Omental fat pad (tissue), 4 donors: ENCODE results near the gene CSNK2A1. TPM values are rescaled to one million over a fixed set of nuclear protein-coding genes. Genes with fewer than 3 reads are reported as not detected.
"Not testable (repeated sequence)": the region's sequence is repeated elsewhere in the genome, so short reads cannot be mapped to it uniquely, and the experiment has no call there.

ENCODE experiments used
- ATAC-seq: fragments of 150-250 bp; one replicate; pipeline ENCODE4 v1.9.1; 2016; ENCODE audit warnings: mild to moderate bottlenecking, moderate library complexity; ENCODE audit not compliant: low FRiP score
- DNase-seq: peaks from one replicate; pipeline ENCODE4 v3.0.0-alpha.2; 2019; ENCODE audit warnings: low spot score
- CTCF ChIP-seq, 3 donors: fragments of 450-650 bp; IDR thresholded peaks; one replicate each; pipeline ENCODE4 v1.5.1; 2016 to 2017; ENCODE audit warnings: antibody characterized with exemption in 3 of 3, mild to moderate bottlenecking in 3 of 3, moderate library complexity in 2 of 3
- total RNA-seq, 4 donors: library from RNA; depleted of rRNA; stranded (reverse); fragments of >200 nt; gene quantifications; one replicate each; pipeline ENCODE4 v1.1.0, GENCODE V29; 2016

The CSNK2A1 gene
- total RNA-seq, 4 donors from 2014 or later: 67.3 to 94.8 (median 84.7) TPM

- DNase-seq: no peak
- ATAC-seq: no peak
- no peak for TF ChIP-seq CTCF (IDR thresholded peaks at IDR 0.05)
Observed at GRCh38 chr20:521860-522259, 21.7 kb downstream of the CSNK2A1 start.

- no peak for ATAC-seq
- no peak for DNase-seq
- no peak for TF ChIP-seq CTCF (IDR thresholded peaks at IDR 0.05)
Observed at GRCh38 chr20:519999-520398, 23.6 kb downstream of the CSNK2A1 start.

- DNase-seq: no peak
- TF ChIP-seq CTCF (IDR thresholded peaks at IDR 0.05): no peak
Observed at GRCh38 chr20:517221-517620, 26.4 kb downstream of the CSNK2A1 start.

GRCh38 chr20:516799-517198 is 26.8 kb downstream of the CSNK2A1 start:
- TF ChIP-seq CTCF (IDR thresholded peaks at IDR 0.05): no peak
- DNase-seq: no peak
- no peak for ATAC-seq

More at GRCh38 chr20:517221-517620, 26.4 kb downstream of the CSNK2A1 start:
- ATAC-seq: no peak

GRCh38 chr20:515696-516095 is 27.9 kb downstream of the CSNK2A1 start:
- ATAC-seq: no peak
- no peak for TF ChIP-seq CTCF (IDR thresholded peaks at IDR 0.05)
- DNase-seq: no peak

GRCh38 chr20:513429-513828 is 30.2 kb downstream of the CSNK2A1 start:
- no peak for TF ChIP-seq CTCF (IDR thresholded peaks at IDR 0.05)
- ATAC-seq: no peak
- no peak for DNase-seq

- ATAC-seq, DNase-seq: not testable (repeated sequence)
Observed at GRCh38 chr20:510328-511057, 33.1 kb downstream of the CSNK2A1 start.

GRCh38 chr20:508364-508787 is 35.2 kb downstream of the CSNK2A1 start:
- not testable (repeated sequence) for DNase-seq, ATAC-seq
